Measurements from ENCODE around the gene TRIM67. TPM values are rescaled to one million over a fixed set of nuclear protein-coding genes. Genes with fewer than 3 reads are reported as not detected.

TRIM67 gene
- total and polyA plus RNA-seq, 2 experiments from 2014 or later, result not detected

GRCh38 chr1:231238298-231238697 lies 76.4 kb downstream of the TRIM67 start:
- H3K36me3 ChIP-seq (ENCODE audit: low read depth), result peaks cover 11% of the 10 kb centered on the region; the same call in 1 of the 2 replicates
- TF ChIP-seq EZH2 (IDR thresholded peaks at IDR 0.05; ENCODE audit: insufficient read depth, poor library complexity, severe bottlenecking), result no peak
- no peak for TF ChIP-seq EZH2phosphoT487 (IDR thresholded peaks at IDR 0.05; ENCODE audit: insufficient read depth, low read depth)
- H3K9me2 ChIP-seq (ENCODE audit: insufficient read depth), result no peaks in the 10 kb centered on the region
- no peak overlapping the region for H3K4me3 ChIP-seq
- in situ Hi-C loops (cut with MboI), result no loop called here
- H4K20me1 ChIP-seq (ENCODE audit: insufficient read depth), result no peaks in the 10 kb centered on the region
- peaks cover 21% of the 10 kb centered on the region for H3K4me1 ChIP-seq (ENCODE audit: insufficient read depth)
- H3K9ac ChIP-seq, result no peak overlapping the region
- no peaks in the 10 kb centered on the region for H3K27me3 ChIP-seq (replicated peaks; ENCODE audit: insufficient read depth)
- peaks cover 72% of the 10 kb centered on the region for H3K79me2 ChIP-seq (ENCODE audit: insufficient read depth)
- WGBS, 2 experiments (ENCODE audit: low coverage in 1 of 2, low lambda C conversion rate in 2 of 2, missing lambda C conversion rate in 2 of 2), result 100% methylated on average over 1 of the region's 1 CpG
- H3K4me2 ChIP-seq (ENCODE audit: unreplicated experiment), result no peak overlapping the region
- H3F3A ChIP-seq (ENCODE audit: insufficient read depth), result no peaks in the 10 kb centered on the region
- H3K27ac ChIP-seq, result no peak overlapping the region
- H3K9me3 ChIP-seq (ENCODE audit: low read depth), result no peaks in the 10 kb centered on the region
- DNase-seq, result no peak
- H2AFZ ChIP-seq, result no peak overlapping the region

- no peaks in the 10 kb centered on the region for H3K9me2 ChIP-seq (ENCODE audit: insufficient read depth)
- peak overlapping the region; percentile 95 for H2AFZ ChIP-seq
- no peaks in the 10 kb centered on the region for H3K9me3 ChIP-seq (ENCODE audit: low read depth)
- 0 to 1% methylated on average over 13 of the region's 13 CpGs for WGBS, 2 experiments (ENCODE audit: low coverage in 1 of 2, low lambda C conversion rate in 2 of 2, missing lambda C conversion rate in 2 of 2)
- in situ Hi-C loops (cut with MboI), result no loop called here
- no peaks in the 10 kb centered on the region for H4K20me1 ChIP-seq (ENCODE audit: insufficient read depth)
- peak; percentile 49 for DNase-seq
- TF ChIP-seq EZH2phosphoT487 (IDR thresholded peaks at IDR 0.05; ENCODE audit: insufficient read depth, low read depth), result no peak
- peak overlapping the region; percentile 86 for H3K9ac ChIP-seq
- peaks cover 11% of the 10 kb centered on the region; the same call in 1 of the 2 replicates for H3K36me3 ChIP-seq (ENCODE audit: low read depth)
- peak overlapping the region; percentile 83 for H3K4me2 ChIP-seq (ENCODE audit: unreplicated experiment)
- H3K27ac ChIP-seq, result peak overlapping the region; percentile 65
- H3F3A ChIP-seq (ENCODE audit: insufficient read depth), result no peaks in the 10 kb centered on the region
- peak overlapping the region; percentile 88 for H3K4me3 ChIP-seq
- H3K27me3 ChIP-seq (replicated peaks; ENCODE audit: insufficient read depth), result no peaks in the 10 kb centered on the region
- peaks cover 74% of the 10 kb centered on the region for H3K79me2 ChIP-seq (ENCODE audit: insufficient read depth)
- H3K4me1 ChIP-seq (ENCODE audit: insufficient read depth), result peaks cover 21% of the 10 kb centered on the region
Observed at GRCh38 chr1:231240531-231240882, 78.6 kb downstream of the TRIM67 start.

- H3K27ac ChIP-seq, result peak within 1 kb of the TSS; percentile 65
Observed at GRCh38 chr1:231240883-231241735, 79.3 kb downstream of the TRIM67 start, which contains the start of gene GNPAT. Gene GNPAT (plus strand): TSS chr1:231241212. CDS start chr1:231241379, 167 bp downstream.

GRCh38 chr1:231241750-231242149 lies 79.9 kb downstream of the TRIM67 start:
- Histone ChIP-seq H3K9ac (peak overlapping the region; percentile 86), H3K4me3 (peak overlapping the region; percentile 88), H3F3A (ENCODE audit: insufficient read depth) (no peaks in the 10 kb centered on the region), H3K27me3 (replicated peaks; ENCODE audit: insufficient read depth) (no peaks in the 10 kb centered on the region), H3K4me1 (ENCODE audit: insufficient read depth) (peaks cover 21% of the 10 kb centered on the region), H3K27ac (peak overlapping the region; percentile 65), H3K36me3 (ENCODE audit: low read depth) (peaks cover 7% of the 10 kb centered on the region; the same call in 1 of the 2 replicates), H3K4me2 (ENCODE audit: unreplicated experiment) (peak overlapping the region; percentile 93), H3K79me2 (ENCODE audit: insufficient read depth) (peaks cover 76% of the 10 kb centered on the region), H4K20me1 (ENCODE audit: insufficient read depth) (no peaks in the 10 kb centered on the region), H2AFZ (peak overlapping the region; percentile 95), H3K9me2 (ENCODE audit: insufficient read depth) (no peaks in the 10 kb centered on the region), H3K9me3 (ENCODE audit: low read depth) (no peaks in the 10 kb centered on the region)
- in situ Hi-C loops (cut with MboI), result no loop called here
- DNase-seq, result peak; percentile 53
- 1 to 2% methylated on average over 10 of the region's 10 CpGs for WGBS, 2 experiments (ENCODE audit: low coverage in 1 of 2, low lambda C conversion rate in 2 of 2, missing lambda C conversion rate in 2 of 2)
- TF ChIP-seq EZH2 (IDR thresholded peaks at IDR 0.05; ENCODE audit: insufficient read depth, poor library complexity, severe bottlenecking) (no peak), EZH2phosphoT487 (IDR thresholded peaks at IDR 0.05; ENCODE audit: insufficient read depth, low read depth) (no peak)

More at GRCh38 chr1:231240883-231241735, 79.3 kb downstream of the TRIM67 start, which contains the start of gene GNPAT:
- peaks cover 8% of the 10 kb centered on the region; the same call in 1 of the 2 replicates for H3K36me3 ChIP-seq (ENCODE audit: low read depth)
- no peaks in the 10 kb centered on the region for H4K20me1 ChIP-seq (ENCODE audit: insufficient read depth)
- H3K4me1 ChIP-seq (ENCODE audit: insufficient read depth), result peaks cover 21% of the 10 kb centered on the region
- in situ Hi-C loops (cut with MboI), result no loop called here
- WGBS, 2 experiments (ENCODE audit: low coverage in 1 of 2, low lambda C conversion rate in 2 of 2, missing lambda C conversion rate in 2 of 2), result 2 to 3% methylated on average over 51 of the region's 51 CpGs
- peaks cover 74% of the 10 kb centered on the region for H3K79me2 ChIP-seq (ENCODE audit: insufficient read depth)
- TF ChIP-seq EZH2 (IDR thresholded peaks at IDR 0.05; ENCODE audit: insufficient read depth, poor library complexity, severe bottlenecking) (no peak), EZH2phosphoT487 (IDR thresholded peaks at IDR 0.05; ENCODE audit: insufficient read depth, low read depth) (no peak)
- no peaks in the 10 kb centered on the region for H3K9me2 ChIP-seq (ENCODE audit: insufficient read depth)
- no peaks in the 10 kb centered on the region for H3K27me3 ChIP-seq (replicated peaks; ENCODE audit: insufficient read depth)
- DNase-seq, result peak; percentile 96
- peak within 1 kb of the TSS; percentile 88 for H3K4me3 ChIP-seq
- no peaks in the 10 kb centered on the region for H3K9me3 ChIP-seq (ENCODE audit: low read depth)
- peak within 1 kb of the TSS; percentile 95 for H2AFZ ChIP-seq
- no peaks in the 10 kb centered on the region for H3F3A ChIP-seq (ENCODE audit: insufficient read depth)
- H3K4me2 ChIP-seq (ENCODE audit: unreplicated experiment), result peak within 1 kb of the TSS; percentile 93
- H3K9ac ChIP-seq, result peak within 1 kb of the TSS; percentile 86
